GM12878 (cell line): Measurements from ENCODE around the gene AGBL5. TPM values are rescaled to one million over a fixed set of nuclear protein-coding genes. Genes with fewer than 3 reads are reported as not detected.

ENCODE experiments used
- ATAC-seq: fragments of 200-7000 bp; cut with Tn5 transposase; 3 replicates; pipeline ENCODE4 v1.9.1; 2020; ENCODE audit warnings: mild to moderate bottlenecking, moderate library complexity
- BruUV-seq: library from RNA; stranded (reverse); fragments of 400-500 nt; replicated peaks from 2 replicates; lab custom pipeline; 2021; lab: Mats Ljungman, UMichigan
- CTCF ChIA-PET: fragments of 300-600 bp; sonication (Branson Sonifier 250); formaldehyde crosslinking; extraction: SDS; loops from one replicate; lab custom pipeline; 2021; ENCODE audit warnings: inconsistent platforms; lab: Yijun Ruan, JAX
- POLR2A ChIA-PET: fragments of 350-600 bp; formaldehyde crosslinking; extraction: SDS; loops from one replicate; lab custom pipeline; 2021; ENCODE audit warnings: inconsistent platforms; lab: Charles Lee
- RAD21 ChIA-PET: fragments of 300-600 bp; sonication (Branson Sonifier 250); formaldehyde crosslinking; loops from one replicate; lab custom pipeline; 2023; ENCODE audit warnings: antibody characterized with exemption; ENCODE audit not compliant: unreplicated experiment; lab: Charles Lee
- SMC1A ChIA-PET: fragments of 300-600 bp; sonication (Branson Sonifier 250); formaldehyde crosslinking; loops from one replicate; lab custom pipeline; 2023; ENCODE audit not compliant: unreplicated experiment, uncharacterized antibody; lab: Charles Lee
- DNase-seq: peaks from one replicate; pipeline ENCODE4 v3.0.0-alpha.2; 2011; ENCODE audit warnings: low read depth, low spot score
- FAIRE-seq: peaks from 3 replicates; lab custom pipeline; 2011; peaks lifted over from hg19 to GRCh38; lab: Jason Lieb, UNC
- H2AFZ ChIP-seq: 2 replicates; pipeline ENCODE4 v1.6.0; 2011; ENCODE audit warnings: low read depth, low read length, control low read depth; ENCODE audit not compliant: control insufficient read depth
- H3K27ac ChIP-seq: 2 replicates; pipeline ENCODE4 v1.5.1; 2011; ENCODE audit warnings: control low read depth; ENCODE audit not compliant: control insufficient read depth, insufficient read depth
- H3K27me3 ChIP-seq, 2 experiments: replicated peaks in 1 of 2; 2 replicates each; pipeline versions ENCODE4 v1.6.0 to v1.6.1; 2011; ENCODE audit warnings: low read length in 1 of 2; ENCODE audit not compliant: control insufficient read depth in 2 of 2, insufficient read depth in 2 of 2
- H3K36me3 ChIP-seq, 2 experiments: 2 replicates each; pipeline ENCODE4 v1.5.1; 2011; ENCODE audit warnings: low read length in 1 of 2; ENCODE audit not compliant: control insufficient read depth in 2 of 2, insufficient read depth in 2 of 2
- H3K4me1 ChIP-seq: 2 replicates; pipeline ENCODE4 v1.6.1; 2011; ENCODE audit warnings: mild to moderate bottlenecking, low read length, moderate library complexity, mixed read lengths; ENCODE audit not compliant: control insufficient read depth, insufficient read depth
- H3K4me2 ChIP-seq: 2 replicates; pipeline ENCODE4 v1.6.0; 2011; ENCODE audit warnings: control low read depth; ENCODE audit not compliant: control insufficient read depth, insufficient read depth
- H3K4me3 ChIP-seq: fragments of 200-600 bp; sonication (generic); 2 replicates; pipeline ENCODE4 v1.5.1; 2016
- H3K79me2 ChIP-seq: 2 replicates; pipeline ENCODE4 v1.6.0; 2011; ENCODE audit warnings: low read length; ENCODE audit not compliant: control insufficient read depth, insufficient read depth
- H3K9ac ChIP-seq: 2 replicates; pipeline ENCODE4 v1.8.0; 2011; ENCODE audit warnings: low read length, control low read depth, mixed read lengths; ENCODE audit not compliant: control insufficient read depth, insufficient read depth
- H3K9me3 ChIP-seq: replicated peaks from 3 replicates; pipeline ENCODE4 v1.5.1; 2011; ENCODE audit warnings: mild to moderate bottlenecking, low read length; ENCODE audit not compliant: control insufficient read depth, insufficient read depth
- H4K20me1 ChIP-seq: 2 replicates; pipeline ENCODE4 v1.6.0; 2011; ENCODE audit not compliant: control insufficient read depth, insufficient read depth
- BCL3 ChIP-seq: IDR thresholded peaks from 2 replicates; pipeline ENCODE4 v1.6.1; 2011; ENCODE audit warnings: borderline replicate concordance, low read depth, mild to moderate bottlenecking, moderate library complexity, low read length; ENCODE audit not compliant: insufficient read depth, poor library complexity, severe bottlenecking
- SPI1 ChIP-seq: IDR thresholded peaks from 2 replicates; pipeline ENCODE4 v1.6.1; 2011; ENCODE audit warnings: low read depth, mild to moderate bottlenecking, low read length, moderate library complexity, borderline replicate concordance; ENCODE audit not compliant: insufficient read depth
- TAF1 ChIP-seq: IDR thresholded peaks from 2 replicates; pipeline ENCODE4 v1.6.1; 2011; ENCODE audit warnings: mild to moderate bottlenecking, low read depth, low read length, borderline replicate concordance
- WGBS: methylation state at CpG from one replicate; pipeline ENCODE4 v1.1.6; 2016; ENCODE audit warnings: low lambda C conversion rate; ENCODE audit not compliant: insufficient replicate concordance, insufficient coverage; ENCODE audit errors: missing lambda C conversion rate; 5-methylcytosine and 5-hydroxymethylcytosine counted together
- in situ Hi-C: fragments of 300-500 bp; cut with MboI; formaldehyde crosslinking; loops from 9 replicates; pipeline ENCODE4 v1.14.3; 2018; ENCODE audit warnings: mixed read lengths
- intact Hi-C: fragments of 100-400 bp; cut with micrococcal nuclease; formaldehyde crosslinking; loops from one replicate; pipeline ENCODE4 v1.14.2; 2022; ENCODE audit not compliant: unreplicated experiment
- polyA plus RNA-seq, 11 experiments: library from polyadenylated mRNA; depleted of rRNA in 4 of 11; unstranded in 6 of 11; stranded (reverse) in 5 of 11; fragments of >200 nt; fragmentation: Nextera tagmentation in 4 of 11; fragmentation: Illumina TruSeq in 1 of 11; extraction: Ambion mirVana in 4 of 11; extraction: Trizol in 1 of 11; gene quantifications; 1 replicate in 1 of 11; 2 replicates in 10 of 11; pipeline versions ENCODE4 v1.2.1 to v1.2.3, GENCODE V29; 2011 to 2016; ENCODE audit warnings: inconsistent platforms in 2 of 11, missing spikeins in 2 of 11, low read depth in 1 of 11
- total RNA-seq, 4 experiments: library from RNA; depleted of rRNA in 3 of 4; stranded (reverse); fragments of >200 nt in 3 of 4; fragmentation: Illumina TruSeq in 1 of 4; extraction: Trizol in 1 of 4; gene quantifications; 2 replicates each; pipeline versions ENCODE4 v1.2.1 to v1.2.3, GENCODE V29; 2013 to 2021

AGBL5 gene
- total and polyA plus RNA-seq, 10 of the 15 experiments (the other 5 are each of a cell fraction or from before 2014, with no cell fraction given): 1.9 to 28.5 (median 19.5) TPM

- ChIA-PET RAD21 (interaction anchor here (0.5 to 0.7 kb wide), 2 partner anchors 39 to 108 kb away, joined by 3 read pairs; no protein-coding TSS in a partner anchor), POLR2A (no interaction called here), SMC1A (interaction anchor here (1.0 to 1.6 kb wide), 3 partner anchors 39 to 46 kb away, joined by 3 to 6 read pairs (median 3); no protein-coding TSS in a partner anchor), CTCF (interaction anchor here (0.9 to 1.5 kb wide), 5 partner anchors 10 to 158 kb away, joined by 3 to 5 read pairs (median 4); no protein-coding TSS in a partner anchor)
- TF ChIP-seq TAF1 (no peak), BCL3 (peak; percentile 45), SPI1 (peak; percentile 64; the same call in 1 of the 2 replicates)
- WGBS: 26% methylated on average over 9 of the region's 9 CpGs
- peaks cover 4% of the 10 kb centered on the region; the same call in 1 of the 2 replicates for H3K4me1 ChIP-seq
- ATAC-seq: peak; percentile 81
- FAIRE-seq: no peak
- intact Hi-C loops: no loop called here
- H3K27ac ChIP-seq: no peak overlapping the region
- no peak overlapping the region for H3K4me2 ChIP-seq
- no peaks in the 10 kb centered on the region for H3K9me3 ChIP-seq
- no peak overlapping the region for H3K9ac ChIP-seq
- no peak overlapping the region for H2AFZ ChIP-seq
- no peaks in the 10 kb centered on the region for H3K79me2 ChIP-seq
- H3K27me3 ChIP-seq: no peaks in the 10 kb centered on the region; a peak in 2 of 4 replicates
- no TSS peak for BruUV-seq
- in situ Hi-C loops: no loop called here
- no peak overlapping the region for H3K4me3 ChIP-seq
- no peaks in the 10 kb centered on the region for H4K20me1 ChIP-seq
- H3K36me3 ChIP-seq: no peaks in the 10 kb centered on the region
- DNase-seq: no peak
These were observed 47.6 kb upstream of the AGBL5 start for GRCh38 chr2:27003857-27004256.
